Neural progenitor cell (in vitro differentiated cells): Measurements from ENCODE around the gene PHRF1. TPM values are rescaled to one million over a fixed set of nuclear protein-coding genes. Genes with fewer than 3 reads are reported as not detected.

Experiments
- DNase-seq: peaks from one replicate; pipeline ENCODE4 v3.0.0-alpha.2; 2016; ENCODE audit warnings: low spot score
- H2AFZ ChIP-seq: fragments of 200-600 bp; sonication (generic); replicated peaks from 2 replicates; pipeline ENCODE4 v1.6.1; 2016; ENCODE audit warnings: antibody characterized with exemption
- H3F3A ChIP-seq: fragments of 200-600 bp; sonication (generic); 2 replicates; pipeline ENCODE4 v1.6.1; 2016; ENCODE audit warnings: antibody characterized with exemption, low read depth
- H3K27ac ChIP-seq: fragments of 200-600 bp; sonication (generic); 2 replicates; pipeline ENCODE4 v1.5.1; 2016; ENCODE audit warnings: mild to moderate bottlenecking
- H3K27me3 ChIP-seq: fragments of 200-600 bp; sonication (generic); 2 replicates; pipeline ENCODE4 v1.6.1; 2016; ENCODE audit warnings: mild to moderate bottlenecking, moderate library complexity
- H3K36me3 ChIP-seq: fragments of 200-600 bp; sonication (generic); 2 replicates; pipeline ENCODE4 v1.5.1; 2016
- H3K4me1 ChIP-seq: fragments of 200-600 bp; sonication (generic); 2 replicates; pipeline ENCODE4 v1.6.1; 2016; ENCODE audit warnings: mixed run types
- H3K4me2 ChIP-seq: fragments of 200-600 bp; sonication (generic); 2 replicates; pipeline ENCODE4 v1.6.1; 2016
- H3K4me3 ChIP-seq: fragments of 200-600 bp; sonication (generic); 2 replicates; pipeline ENCODE4 v1.5.1; 2016
- H3K79me2 ChIP-seq: fragments of 200-600 bp; sonication (generic); 2 replicates; pipeline ENCODE4 v1.6.1; 2016; ENCODE audit warnings: low read depth
- H3K9ac ChIP-seq: fragments of 200-600 bp; sonication (generic); 2 replicates; pipeline ENCODE4 v1.6.1; 2016
- H3K9me3 ChIP-seq: fragments of 200-600 bp; sonication (generic); 2 replicates; pipeline ENCODE4 v1.5.1; 2016; ENCODE audit warnings: low read depth
- H4K20me1 ChIP-seq: fragments of 200-600 bp; sonication (generic); 2 replicates; pipeline ENCODE4 v1.6.1; 2016; ENCODE audit warnings: low read depth
- H3K27ac Mint-ChIP-seq: 3 replicates; pipeline ENCODE4 v1.8.0; 2021; ENCODE audit warnings: mixed read lengths
- H3K27me3 Mint-ChIP-seq: 2 replicates; pipeline ENCODE4 v1.8.0; 2022; ENCODE audit warnings: low read depth, mild to moderate bottlenecking, inconsistent platforms, moderate library complexity, mixed read lengths; ENCODE audit not compliant: insufficient read depth
- H3K36me3 Mint-ChIP-seq: 3 replicates; pipeline ENCODE4 v1.8.0; 2021; ENCODE audit warnings: mixed read lengths
- H3K4me1 Mint-ChIP-seq: 3 replicates; pipeline ENCODE4 v1.8.0; 2021; ENCODE audit warnings: mixed read lengths
- H3K4me3 Mint-ChIP-seq: 3 replicates; pipeline ENCODE4 v1.8.0; 2021; ENCODE audit warnings: mild to moderate bottlenecking, moderate library complexity, mixed read lengths
- H3K9me3 Mint-ChIP-seq: 3 replicates; pipeline ENCODE4 v1.8.0; 2020; ENCODE audit warnings: mixed read lengths
- CTCF ChIP-seq: fragments of 200-600 bp; sonication (generic); IDR thresholded peaks from 2 replicates; pipeline ENCODE4 v1.5.1; 2017; ENCODE audit warnings: antibody characterized with exemption, mild to moderate bottlenecking
- EZH2 ChIP-seq: fragments of 200-600 bp; sonication (generic); IDR thresholded peaks from 2 replicates; pipeline ENCODE4 v1.6.1; 2017; ENCODE audit warnings: antibody characterized with exemption, mild to moderate bottlenecking, moderate library complexity
- EZH2phosphoT487 ChIP-seq: fragments of 200-600 bp; sonication (generic); IDR thresholded peaks from 2 replicates; pipeline ENCODE4 v1.6.1; 2017; ENCODE audit warnings: antibody characterized with exemption
- total RNA-seq: library from RNA; depleted of rRNA; stranded (reverse); fragments of >200 nt; gene quantifications from 2 replicates; pipeline ENCODE4 v1.2.3, GENCODE V29; 2015; ENCODE audit warnings: low replicate concordance

PHRF1 gene
- total RNA-seq, 1 donor from 2014 or later, result 9.8 TPM

GRCh38 chr11:539971-540481 lies 36.2 kb upstream of the PHRF1 start:
- TF ChIP-seq EZH2 (no peak), EZH2phosphoT487 (no peak)
- no peak overlapping the region for H3K27ac Mint-ChIP-seq
- Histone ChIP-seq H3K9me3 (no peaks in the 10 kb centered on the region), H3K27ac (no peak overlapping the region), H3K27me3 (peaks cover 31% of the 10 kb centered on the region), H3F3A (peaks cover 27% of the 10 kb centered on the region), H3K79me2 (no peaks in the 10 kb centered on the region), H4K20me1 (no peaks in the 10 kb centered on the region), H3K4me1 (peaks cover 15% of the 10 kb centered on the region), H2AFZ (no peak overlapping the region), H3K36me3 (no peaks in the 10 kb centered on the region), H3K4me3 (no peak overlapping the region), H3K4me2 (no peak overlapping the region), H3K9ac (no peak overlapping the region)
- H3K4me3 Mint-ChIP-seq, result no peak overlapping the region
- no peak for DNase-seq
- no peaks in the 10 kb centered on the region for H3K9me3 Mint-ChIP-seq
- peaks cover 14% of the 10 kb centered on the region for H3K4me1 Mint-ChIP-seq
- peaks cover 2% of the 10 kb centered on the region for H3K36me3 Mint-ChIP-seq
- H3K27me3 Mint-ChIP-seq, result peaks cover 4% of the 10 kb centered on the region

GRCh38 chr11:540583-541432 lies 35.5 kb upstream of the PHRF1 start:
- H4K20me1 ChIP-seq, result no peaks in the 10 kb centered on the region
- Mint-ChIP-seq H3K27me3 (peaks cover 4% of the 10 kb centered on the region), H3K27ac (no peak overlapping the region), H3K4me3 (no peak overlapping the region), H3K4me1 (peaks cover 17% of the 10 kb centered on the region), H3K36me3 (peaks cover 2% of the 10 kb centered on the region), H3K9me3 (no peaks in the 10 kb centered on the region)
- H3K4me3 ChIP-seq, result no peak overlapping the region
- no peak overlapping the region for H3K9ac ChIP-seq
- peaks cover 31% of the 10 kb centered on the region for H3K27me3 ChIP-seq
- H3K4me1 ChIP-seq, result peaks cover 15% of the 10 kb centered on the region
- H3K9me3 ChIP-seq, result no peaks in the 10 kb centered on the region
- peaks cover 24% of the 10 kb centered on the region for H3F3A ChIP-seq
- no peak overlapping the region for H3K4me2 ChIP-seq
- no peaks in the 10 kb centered on the region for H3K79me2 ChIP-seq
- no peaks in the 10 kb centered on the region for H3K36me3 ChIP-seq
- no peak overlapping the region for H3K27ac ChIP-seq
- peak; percentile 1 for DNase-seq
- no peak overlapping the region for H2AFZ ChIP-seq
- TF ChIP-seq EZH2phosphoT487 (no peak), EZH2 (no peak), CTCF (no peak)

DNA sequence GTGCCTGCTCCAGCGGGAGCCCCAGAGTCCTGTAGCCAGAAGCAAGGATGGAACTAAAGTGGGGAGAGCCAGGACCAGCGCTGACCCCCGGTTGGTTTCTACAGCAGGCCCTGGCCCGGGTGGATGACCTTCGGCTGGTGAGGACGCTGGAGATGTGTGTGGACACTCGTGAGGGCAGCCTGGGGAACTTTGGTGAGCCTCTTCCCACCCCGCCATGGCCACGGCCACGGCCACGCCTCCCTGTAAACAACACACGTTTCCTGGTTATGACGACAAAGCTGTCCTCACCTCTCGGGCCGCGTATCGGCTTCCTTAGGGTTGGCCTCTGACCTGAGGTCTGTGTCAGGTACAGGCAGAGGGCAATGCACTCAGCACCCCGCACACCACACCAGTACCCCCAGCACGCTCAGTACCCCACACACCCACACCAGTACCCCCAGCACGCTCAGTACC lies 34.8 kb upstream of the PHRF1 start:
- Histone ChIP-seq H3K79me2 (no peaks in the 10 kb centered on the region), H3K9me3 (no peaks in the 10 kb centered on the region), H3K36me3 (no peaks in the 10 kb centered on the region), H2AFZ (no peak overlapping the region), H4K20me1 (no peaks in the 10 kb centered on the region), H3K9ac (no peak overlapping the region), H3F3A (peaks cover 18% of the 10 kb centered on the region), H3K4me2 (no peak overlapping the region), H3K27ac (no peak overlapping the region), H3K4me1 (peaks cover 15% of the 10 kb centered on the region), H3K27me3 (peaks cover 25% of the 10 kb centered on the region), H3K4me3 (no peak overlapping the region)
- H3K4me3 Mint-ChIP-seq, result no peak overlapping the region
- H3K9me3 Mint-ChIP-seq, result no peaks in the 10 kb centered on the region
- no peak for DNase-seq
- peaks cover 14% of the 10 kb centered on the region for H3K4me1 Mint-ChIP-seq
- no peak overlapping the region for H3K27ac Mint-ChIP-seq
- peaks cover 2% of the 10 kb centered on the region for H3K27me3 Mint-ChIP-seq
- peaks cover 2% of the 10 kb centered on the region for H3K36me3 Mint-ChIP-seq
- TF ChIP-seq EZH2phosphoT487 (no peak), CTCF (no peak), EZH2 (no peak)

DNA sequence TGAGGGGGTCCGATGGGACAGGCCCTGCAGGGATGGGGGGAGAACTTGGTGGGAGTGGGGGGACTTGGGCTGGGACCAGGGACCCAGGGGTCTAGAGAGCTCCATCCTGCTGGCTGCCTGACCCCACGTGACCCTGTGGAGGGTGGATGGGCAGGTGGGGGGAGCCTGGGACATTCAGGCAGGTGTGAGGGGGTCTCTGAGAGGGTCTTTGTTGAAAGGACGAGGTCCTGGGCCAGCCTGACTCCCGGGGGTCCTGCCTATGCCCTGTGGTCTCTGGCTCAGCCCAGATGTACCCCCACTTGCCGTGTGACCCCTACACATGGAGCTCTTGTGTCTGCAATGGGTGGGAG lies 31.5 kb upstream of the PHRF1 start:
- Histone ChIP-seq H4K20me1 (no peaks in the 10 kb centered on the region), H3K27me3 (no peaks in the 10 kb centered on the region), H3K9ac (no peak overlapping the region), H3K36me3 (no peaks in the 10 kb centered on the region), H3K79me2 (no peaks in the 10 kb centered on the region), H2AFZ (no peak overlapping the region), H3K4me2 (no peak overlapping the region), H3K4me3 (no peak overlapping the region), H3K9me3 (no peaks in the 10 kb centered on the region), H3K27ac (no peak overlapping the region), H3F3A (no peaks in the 10 kb centered on the region), H3K4me1 (peaks cover 8% of the 10 kb centered on the region)
- H3K4me3 Mint-ChIP-seq, result no peak overlapping the region
- peaks cover 9% of the 10 kb centered on the region for H3K4me1 Mint-ChIP-seq
- no peak overlapping the region for H3K27ac Mint-ChIP-seq
- no peak for DNase-seq
- H3K36me3 Mint-ChIP-seq, result peaks cover 2% of the 10 kb centered on the region
- no peaks in the 10 kb centered on the region for H3K9me3 Mint-ChIP-seq
- H3K27me3 Mint-ChIP-seq, result peaks cover 5% of the 10 kb centered on the region
- TF ChIP-seq EZH2 (no peak), EZH2phosphoT487 (no peak), CTCF (no peak)
